GM23338 (cell line): Measurements from ENCODE around the gene COL20A1. TPM values are rescaled to one million over a fixed set of nuclear protein-coding genes. Genes with fewer than 3 reads are reported as not detected.

Source experiments
- ATAC-seq: fragments of 200-7000 bp; cut with Tn5 transposase; 3 replicates; pipeline ENCODE4 v1.9.1; 2020
- DNase-seq: peaks from one replicate; pipeline ENCODE4 v3.0.0-alpha.2; 2015; ENCODE audit warnings: low spot score
- H2AFZ ChIP-seq: fragments of 200-600 bp; sonication (generic); 2 replicates; pipeline ENCODE4 v1.8.0; 2016; ENCODE audit warnings: antibody characterized with exemption, mild to moderate bottlenecking, moderate library complexity
- H3F3A ChIP-seq: fragments of 200-600 bp; sonication (generic); replicated peaks from 2 replicates; pipeline ENCODE4 v1.8.0; 2017; ENCODE audit warnings: antibody characterized with exemption, mixed run types, low read depth
- H3K27ac ChIP-seq: fragments of 200-600 bp; sonication (generic); 2 replicates; pipeline ENCODE4 v1.6.1; 2016; ENCODE audit warnings: low read depth
- H3K27me3 ChIP-seq: fragments of 200-600 bp; sonication (generic); 2 replicates; pipeline ENCODE4 v1.8.0; 2016; ENCODE audit warnings: mild to moderate bottlenecking, mixed run types, moderate library complexity; ENCODE audit not compliant: insufficient read depth
- H3K36me3 ChIP-seq: fragments of 200-600 bp; sonication (generic); 2 replicates; pipeline ENCODE4 v1.8.0; 2016; ENCODE audit warnings: mild to moderate bottlenecking; ENCODE audit not compliant: insufficient read depth
- H3K4me1 ChIP-seq: fragments of 200-600 bp; sonication (generic); 2 replicates; pipeline ENCODE4 v1.8.0; 2016; ENCODE audit warnings: mild to moderate bottlenecking, moderate library complexity; ENCODE audit not compliant: insufficient read depth
- H3K4me2 ChIP-seq: fragments of 200-600 bp; sonication (generic); 2 replicates; pipeline ENCODE4 v1.7.1; 2017; ENCODE audit warnings: mixed run types
- H3K4me3 ChIP-seq: fragments of 200-600 bp; sonication (generic); 2 replicates; pipeline ENCODE4 v1.6.1; 2016; ENCODE audit warnings: mixed run types
- H3K79me2 ChIP-seq: fragments of 200-600 bp; sonication (generic); replicated peaks from 2 replicates; pipeline ENCODE4 v1.8.0; 2017; ENCODE audit warnings: mild to moderate bottlenecking; ENCODE audit not compliant: insufficient read depth
- H3K9me2 ChIP-seq: fragments of 200-600 bp; sonication (generic); 2 replicates; pipeline ENCODE4 v1.8.0; 2017; ENCODE audit not compliant: insufficient read depth
- H4K20me1 ChIP-seq: fragments of 200-600 bp; sonication (generic); replicated peaks from 2 replicates; pipeline ENCODE4 v1.8.0; 2017; ENCODE audit warnings: mild to moderate bottlenecking; ENCODE audit not compliant: insufficient read depth
- H3K27ac Mint-ChIP-seq: 2 replicates; pipeline ENCODE4 v1.8.0; 2020; ENCODE audit warnings: inconsistent platforms, mild to moderate bottlenecking, moderate library complexity, mixed read lengths
- H3K27me3 Mint-ChIP-seq: 3 replicates; pipeline ENCODE4 v1.8.0; 2022; ENCODE audit warnings: low read depth, mild to moderate bottlenecking, moderate library complexity, mixed read lengths, inconsistent platforms; ENCODE audit not compliant: insufficient read depth, poor library complexity
- H3K36me3 Mint-ChIP-seq: 3 replicates; pipeline ENCODE4 v1.8.0; 2021; ENCODE audit warnings: low read depth, mild to moderate bottlenecking, inconsistent platforms, moderate library complexity, mixed read lengths
- H3K4me1 Mint-ChIP-seq: 3 replicates; pipeline ENCODE4 v1.8.0; 2020; ENCODE audit warnings: mild to moderate bottlenecking, inconsistent platforms, mixed read lengths
- H3K4me3 Mint-ChIP-seq: 3 replicates; pipeline ENCODE4 v1.8.0; 2021; ENCODE audit warnings: moderate library complexity, mild to moderate bottlenecking, inconsistent platforms, mixed read lengths
- H3K9me3 Mint-ChIP-seq: 3 replicates; pipeline ENCODE4 v1.8.0; 2020; ENCODE audit warnings: moderate library complexity, mild to moderate bottlenecking, inconsistent platforms, mixed read lengths
- ZNF114 ChIP-seq: fragments of 250-450 bp; sonication (Bioruptor Pico); IDR thresholded peaks from 2 replicates; pipeline ENCODE4 v1.5.0; 2020; ENCODE audit warnings: mild to moderate bottlenecking, moderate library complexity
- polyA plus RNA-seq: library from polyadenylated mRNA; unstranded; fragments of >200 nt; fragmentation: Nextera tagmentation; extraction: Ambion mirVana; gene quantifications from 2 replicates; pipeline ENCODE4 v1.2.1, GENCODE V29; 2016
- total RNA-seq: library from RNA; depleted of rRNA; stranded (reverse); fragments of >200 nt; shearing (Covaris generic); gene quantifications from 2 replicates; pipeline ENCODE4 v1.2.3, GENCODE V29; 2014
- TF ChIP-seq, protein P1 (sequence below): fragments of 250-450 bp; sonication (Bioruptor Pico); IDR thresholded peaks from 2 replicates; pipeline ENCODE4 v1.5.0; 2020; ENCODE audit warnings: mild to moderate bottlenecking, moderate library complexity
- TF ChIP-seq, protein P2 (sequence below), 2 experiments: fragments of 200-600 bp in 1 of 2; sonication (generic) in 1 of 2; conservative IDR thresholded peaks; 2 replicates each; pipeline versions ENCODE4 v1.5.1 to v1.6.1; 2016 to 2017; ENCODE audit warnings: antibody characterized with exemption in 2 of 2, low read depth in 2 of 2, mild to moderate bottlenecking in 2 of 2, moderate library complexity in 1 of 2

Gene COL20A1
- total and polyA plus RNA-seq, 2 experiments from 2014 or later: 0.28 to 0.79 TPM

DNA sequence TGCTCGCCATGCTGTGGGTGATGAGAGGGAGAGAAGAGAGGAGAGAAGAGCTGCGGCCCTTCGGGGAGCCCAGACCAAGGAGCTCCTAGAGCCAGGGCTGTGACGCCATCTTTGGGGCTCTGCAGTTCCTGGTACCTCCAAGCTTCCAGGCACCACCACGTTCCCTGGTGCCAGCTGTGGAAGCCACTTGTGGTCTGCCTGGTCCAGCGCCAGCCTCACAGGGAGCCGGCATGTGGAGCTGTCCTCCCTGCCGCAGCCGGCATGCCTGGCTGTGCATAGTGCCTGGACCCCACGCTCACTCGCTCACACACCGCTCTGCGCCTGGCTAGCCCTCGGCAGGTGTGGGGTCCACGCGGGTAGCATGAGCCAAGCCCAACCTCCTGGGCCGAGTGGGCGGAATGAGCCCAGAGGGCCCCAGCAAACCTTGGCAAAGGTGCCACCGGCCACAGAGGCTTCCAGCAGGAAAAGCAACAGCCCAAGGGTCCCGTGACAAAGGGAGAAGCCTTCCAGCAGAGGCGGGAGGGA is 87.4 kb downstream of the COL20A1 start (continued):
- TF ChIP-seq, protein P1, sequence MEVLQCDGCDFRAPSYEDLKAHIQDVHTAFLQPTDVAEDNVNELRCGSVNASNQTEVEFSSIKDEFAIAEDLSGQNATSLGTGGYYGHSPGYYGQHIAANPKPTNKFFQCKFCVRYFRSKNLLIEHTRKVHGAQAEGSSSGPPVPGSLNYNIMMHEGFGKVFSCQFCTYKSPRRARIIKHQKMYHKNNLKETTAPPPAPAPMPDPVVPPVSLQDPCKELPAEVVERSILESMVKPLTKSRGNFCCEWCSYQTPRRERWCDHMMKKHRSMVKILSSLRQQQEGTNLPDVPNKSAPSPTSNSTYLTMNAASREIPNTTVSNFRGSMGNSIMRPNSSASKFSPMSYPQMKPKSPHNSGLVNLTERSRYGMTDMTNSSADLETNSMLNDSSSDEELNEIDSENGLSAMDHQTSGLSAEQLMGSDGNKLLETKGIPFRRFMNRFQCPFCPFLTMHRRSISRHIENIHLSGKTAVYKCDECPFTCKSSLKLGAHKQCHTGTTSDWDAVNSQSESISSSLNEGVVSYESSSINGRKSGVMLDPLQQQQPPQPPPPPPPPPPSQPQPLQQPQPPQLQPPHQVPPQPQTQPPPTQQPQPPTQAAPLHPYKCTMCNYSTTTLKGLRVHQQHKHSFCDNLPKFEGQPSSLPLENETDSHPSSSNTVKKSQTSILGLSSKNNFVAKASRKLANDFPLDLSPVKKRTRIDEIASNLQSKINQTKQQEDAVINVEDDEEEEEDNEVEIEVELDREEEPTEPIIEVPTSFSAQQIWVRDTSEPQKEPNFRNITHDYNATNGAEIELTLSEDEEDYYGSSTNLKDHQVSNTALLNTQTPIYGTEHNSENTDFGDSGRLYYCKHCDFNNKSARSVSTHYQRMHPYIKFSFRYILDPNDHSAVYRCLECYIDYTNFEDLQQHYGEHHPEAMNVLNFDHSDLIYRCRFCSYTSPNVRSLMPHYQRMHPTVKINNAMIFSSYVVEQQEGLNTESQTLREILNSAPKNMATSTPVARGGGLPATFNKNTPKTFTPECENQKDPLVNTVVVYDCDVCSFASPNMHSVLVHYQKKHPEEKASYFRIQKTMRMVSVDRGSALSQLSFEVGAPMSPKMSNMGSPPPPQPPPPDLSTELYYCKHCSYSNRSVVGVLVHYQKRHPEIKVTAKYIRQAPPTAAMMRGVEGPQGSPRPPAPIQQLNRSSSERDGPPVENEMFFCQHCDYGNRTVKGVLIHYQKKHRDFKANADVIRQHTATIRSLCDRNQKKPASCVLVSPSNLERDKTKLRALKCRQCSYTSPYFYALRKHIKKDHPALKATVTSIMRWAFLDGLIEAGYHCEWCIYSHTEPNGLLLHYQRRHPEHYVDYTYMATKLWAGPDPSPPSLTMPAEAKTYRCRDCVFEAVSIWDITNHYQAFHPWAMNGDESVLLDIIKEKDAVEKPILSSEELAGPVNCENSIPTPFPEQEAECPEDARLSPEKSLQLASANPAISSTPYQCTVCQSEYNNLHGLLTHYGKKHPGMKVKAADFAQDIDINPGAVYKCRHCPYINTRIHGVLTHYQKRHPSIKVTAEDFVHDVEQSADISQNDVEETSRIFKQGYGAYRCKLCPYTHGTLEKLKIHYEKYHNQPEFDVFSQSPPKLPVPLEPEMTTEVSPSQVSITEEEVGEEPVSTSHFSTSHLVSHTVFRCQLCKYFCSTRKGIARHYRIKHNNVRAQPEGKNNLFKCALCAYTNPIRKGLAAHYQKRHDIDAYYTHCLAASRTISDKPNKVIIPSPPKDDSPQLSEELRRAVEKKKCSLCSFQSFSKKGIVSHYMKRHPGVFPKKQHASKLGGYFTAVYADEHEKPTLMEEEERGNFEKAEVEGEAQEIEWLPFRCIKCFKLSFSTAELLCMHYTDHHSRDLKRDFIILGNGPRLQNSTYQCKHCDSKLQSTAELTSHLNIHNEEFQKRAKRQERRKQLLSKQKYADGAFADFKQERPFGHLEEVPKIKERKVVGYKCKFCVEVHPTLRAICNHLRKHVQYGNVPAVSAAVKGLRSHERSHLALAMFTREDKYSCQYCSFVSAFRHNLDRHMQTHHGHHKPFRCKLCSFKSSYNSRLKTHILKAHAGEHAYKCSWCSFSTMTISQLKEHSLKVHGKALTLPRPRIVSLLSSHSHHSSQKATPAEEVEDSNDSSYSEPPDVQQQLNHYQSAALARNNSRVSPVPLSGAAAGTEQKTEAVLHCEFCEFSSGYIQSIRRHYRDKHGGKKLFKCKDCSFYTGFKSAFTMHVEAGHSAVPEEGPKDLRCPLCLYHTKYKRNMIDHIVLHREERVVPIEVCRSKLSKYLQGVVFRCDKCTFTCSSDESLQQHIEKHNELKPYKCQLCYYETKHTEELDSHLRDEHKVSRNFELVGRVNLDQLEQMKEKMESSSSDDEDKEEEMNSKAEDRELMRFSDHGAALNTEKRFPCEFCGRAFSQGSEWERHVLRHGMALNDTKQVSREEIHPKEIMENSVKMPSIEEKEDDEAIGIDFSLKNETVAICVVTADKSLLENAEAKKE (CRISPR knock-in tag): no peak
- TF ChIP-seq, protein P2, sequence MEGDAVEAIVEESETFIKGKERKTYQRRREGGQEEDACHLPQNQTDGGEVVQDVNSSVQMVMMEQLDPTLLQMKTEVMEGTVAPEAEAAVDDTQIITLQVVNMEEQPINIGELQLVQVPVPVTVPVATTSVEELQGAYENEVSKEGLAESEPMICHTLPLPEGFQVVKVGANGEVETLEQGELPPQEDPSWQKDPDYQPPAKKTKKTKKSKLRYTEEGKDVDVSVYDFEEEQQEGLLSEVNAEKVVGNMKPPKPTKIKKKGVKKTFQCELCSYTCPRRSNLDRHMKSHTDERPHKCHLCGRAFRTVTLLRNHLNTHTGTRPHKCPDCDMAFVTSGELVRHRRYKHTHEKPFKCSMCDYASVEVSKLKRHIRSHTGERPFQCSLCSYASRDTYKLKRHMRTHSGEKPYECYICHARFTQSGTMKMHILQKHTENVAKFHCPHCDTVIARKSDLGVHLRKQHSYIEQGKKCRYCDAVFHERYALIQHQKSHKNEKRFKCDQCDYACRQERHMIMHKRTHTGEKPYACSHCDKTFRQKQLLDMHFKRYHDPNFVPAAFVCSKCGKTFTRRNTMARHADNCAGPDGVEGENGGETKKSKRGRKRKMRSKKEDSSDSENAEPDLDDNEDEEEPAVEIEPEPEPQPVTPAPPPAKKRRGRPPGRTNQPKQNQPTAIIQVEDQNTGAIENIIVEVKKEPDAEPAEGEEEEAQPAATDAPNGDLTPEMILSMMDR (conservative IDR thresholded peaks at IDR 0.05; ENCODE audit: low read depth in 2 of 2): no peak

DNA sequence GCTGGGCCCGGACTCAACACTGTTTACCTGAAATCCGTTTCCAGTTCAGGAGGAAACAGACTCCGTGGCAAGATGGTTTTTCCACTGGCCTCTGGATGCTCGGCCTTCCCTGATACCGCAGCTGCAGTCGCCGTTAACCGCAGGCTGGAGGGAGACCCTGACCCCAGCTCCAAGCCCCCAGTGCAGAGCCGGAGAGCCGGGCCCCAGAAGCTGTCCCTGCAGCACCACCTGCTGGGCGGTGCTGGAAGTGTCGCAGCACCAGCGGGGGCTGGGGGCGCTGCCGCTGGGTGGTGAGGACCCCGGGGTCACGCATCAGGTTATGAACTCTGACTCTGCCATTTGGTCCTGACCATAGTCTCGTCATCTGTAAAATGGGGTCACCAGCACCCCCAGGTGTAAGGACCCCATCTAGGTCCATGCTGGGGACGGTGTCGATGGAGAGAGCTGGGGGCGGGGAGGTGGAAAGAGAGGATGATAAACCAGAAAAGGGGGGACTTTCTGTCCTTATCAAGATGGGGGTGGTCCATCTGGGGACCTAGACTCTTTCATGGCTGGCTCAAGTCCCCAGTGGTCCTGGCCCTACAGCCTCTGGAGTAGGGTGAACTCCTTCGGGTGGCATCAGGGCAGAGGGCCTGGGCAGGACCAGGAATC is 88.9 kb downstream of the COL20A1 start:
- no peaks in the 10 kb centered on the region for H3K36me3 ChIP-seq
- TF ChIP-seq, protein P2 (conservative IDR thresholded peaks at IDR 0.05; ENCODE audit: low read depth in 2 of 2): peak; percentile 87 to 98
- no peak for TF ChIP-seq ZNF114 (CRISPR knock-in tag)
- H3K4me3 ChIP-seq: no peak overlapping the region
- Mint-ChIP-seq H3K27me3 (peaks cover 18% of the 10 kb centered on the region), H3K36me3 (peaks cover 18% of the 10 kb centered on the region), H3K4me1 (peaks cover 24% of the 10 kb centered on the region), H3K27ac (no peak overlapping the region), H3K9me3 (peaks cover 24% of the 10 kb centered on the region), H3K4me3 (no peak overlapping the region)
- DNase-seq: peak; percentile 69
- H3F3A ChIP-seq: peaks cover 2% of the 10 kb centered on the region
- H3K79me2 ChIP-seq: no peaks in the 10 kb centered on the region
- H3K9me2 ChIP-seq: no peaks in the 10 kb centered on the region
- H4K20me1 ChIP-seq: no peaks in the 10 kb centered on the region
- ATAC-seq: peak; percentile 59
- H3K4me1 ChIP-seq: peaks cover 17% of the 10 kb centered on the region
- H3K4me2 ChIP-seq: no peak overlapping the region
- no peak overlapping the region for H3K27ac ChIP-seq
- no peak overlapping the region for H2AFZ ChIP-seq
- no peaks in the 10 kb centered on the region for H3K27me3 ChIP-seq
